IMR-90 (cell line): ENCODE data around the gene CA12.

Experiments used
- BHLHE40 ChIP-seq: fragments of 150-350 bp; IDR thresholded peaks from 2 replicates; pipeline ENCODE4 v1.6.1; 2016; ENCODE audit warnings: mild to moderate bottlenecking, low read depth, low read length
- CEBPB ChIP-seq: IDR thresholded peaks from 2 replicates; pipeline ENCODE4 v1.6.1; 2012; ENCODE audit warnings: low read depth, low read length, improper control_type of control experiment
- CHD1 ChIP-seq: IDR thresholded peaks from 2 replicates; pipeline ENCODE4 v1.6.1; 2012; ENCODE audit warnings: low read depth, low read length, improper control_type of control experiment
- FOS ChIP-seq: fragments of 150-350 bp; IDR thresholded peaks from 2 replicates; pipeline ENCODE4 v1.6.1; 2016; ENCODE audit warnings: low read depth, low read length
- MAFK ChIP-seq: IDR thresholded peaks from 2 replicates; pipeline ENCODE4 v1.6.1; 2012; ENCODE audit warnings: low read depth, low read length, improper control_type of control experiment
- MXI1 ChIP-seq: IDR thresholded peaks from 2 replicates; pipeline ENCODE4 v1.6.1; 2012; ENCODE audit warnings: low read depth, mild to moderate bottlenecking, low read length, moderate library complexity, borderline replicate concordance
- POLR2A ChIP-seq: IDR thresholded peaks from 2 replicates; pipeline ENCODE4 v1.6.1; 2012; ENCODE audit warnings: mild to moderate bottlenecking, low read depth, low read length
- RAD21 ChIP-seq: IDR thresholded peaks from 2 replicates; pipeline ENCODE4 v1.6.1; 2012; ENCODE audit warnings: low read length, improper control_type of control experiment
- RCOR1 ChIP-seq: IDR thresholded peaks from 2 replicates; pipeline ENCODE4 v1.6.1; 2012; ENCODE audit warnings: mild to moderate bottlenecking, low read length, improper control_type of control experiment; ENCODE audit not compliant: insufficient replicate concordance
- RFX5 ChIP-seq: IDR thresholded peaks from 2 replicates; pipeline ENCODE4 v1.8.0; 2012; ENCODE audit warnings: low read depth, mild to moderate bottlenecking, low read length, moderate library complexity
- SMC3 ChIP-seq: fragments of 150-350 bp; IDR thresholded peaks from 2 replicates; pipeline ENCODE4 v1.6.1; 2016; ENCODE audit warnings: low read depth, mild to moderate bottlenecking, antibody characterized with exemption, low read length, moderate library complexity
- TF ChIP-seq, protein P1 (sequence below): conservative IDR thresholded peaks from 2 replicates; pipeline ENCODE4 v1.5.1; 2012; ENCODE audit warnings: mild to moderate bottlenecking, low read depth, low read length, improper control_type of control experiment
- TF ChIP-seq, protein P2 (sequence below): fragments of 150-350 bp; IDR thresholded peaks from 2 replicates; pipeline ENCODE4 v1.6.1; 2016; ENCODE audit warnings: low read depth, mild to moderate bottlenecking, low read length, moderate library complexity, borderline replicate concordance
- TF ChIP-seq, protein P3 (sequence below): fragments of 150-350 bp; IDR thresholded peaks from 2 replicates; pipeline ENCODE4 v1.6.1; 2017; ENCODE audit warnings: mild to moderate bottlenecking, antibody characterized with exemption, low read length, low read depth

DNA sequence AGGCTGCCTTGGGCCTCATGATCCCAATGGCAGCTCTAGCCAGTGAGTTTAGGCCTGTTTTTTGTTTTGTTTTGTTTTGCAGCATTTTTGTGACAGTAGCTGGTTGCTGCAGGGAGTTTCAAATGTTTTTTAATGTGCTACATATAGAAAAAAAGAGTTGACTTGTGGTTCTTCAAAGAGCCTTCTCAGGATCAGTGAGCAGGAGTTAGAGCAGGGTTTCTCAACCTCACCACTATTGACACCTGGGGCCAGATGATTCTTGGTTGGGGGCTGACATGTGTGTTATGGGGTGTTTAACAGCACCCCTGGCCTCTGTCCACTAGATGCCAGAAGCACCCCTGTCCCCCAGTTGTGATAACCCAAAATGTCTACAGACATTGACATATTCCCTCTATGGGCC lies 86.3 kb downstream of the CA12 start:
- TF ChIP-seq, protein P1, sequence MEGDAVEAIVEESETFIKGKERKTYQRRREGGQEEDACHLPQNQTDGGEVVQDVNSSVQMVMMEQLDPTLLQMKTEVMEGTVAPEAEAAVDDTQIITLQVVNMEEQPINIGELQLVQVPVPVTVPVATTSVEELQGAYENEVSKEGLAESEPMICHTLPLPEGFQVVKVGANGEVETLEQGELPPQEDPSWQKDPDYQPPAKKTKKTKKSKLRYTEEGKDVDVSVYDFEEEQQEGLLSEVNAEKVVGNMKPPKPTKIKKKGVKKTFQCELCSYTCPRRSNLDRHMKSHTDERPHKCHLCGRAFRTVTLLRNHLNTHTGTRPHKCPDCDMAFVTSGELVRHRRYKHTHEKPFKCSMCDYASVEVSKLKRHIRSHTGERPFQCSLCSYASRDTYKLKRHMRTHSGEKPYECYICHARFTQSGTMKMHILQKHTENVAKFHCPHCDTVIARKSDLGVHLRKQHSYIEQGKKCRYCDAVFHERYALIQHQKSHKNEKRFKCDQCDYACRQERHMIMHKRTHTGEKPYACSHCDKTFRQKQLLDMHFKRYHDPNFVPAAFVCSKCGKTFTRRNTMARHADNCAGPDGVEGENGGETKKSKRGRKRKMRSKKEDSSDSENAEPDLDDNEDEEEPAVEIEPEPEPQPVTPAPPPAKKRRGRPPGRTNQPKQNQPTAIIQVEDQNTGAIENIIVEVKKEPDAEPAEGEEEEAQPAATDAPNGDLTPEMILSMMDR = no peak
- TF ChIP-seq POLR2A (no peak), FOS (no peak), SMC3 (no peak), CHD1 (no peak), CEBPB (no peak), BHLHE40 (no peak), RCOR1 (no peak), RAD21 (no peak), RFX5 (no peak), MXI1 (no peak), MAFK (no peak)
- TF ChIP-seq, protein P2, sequence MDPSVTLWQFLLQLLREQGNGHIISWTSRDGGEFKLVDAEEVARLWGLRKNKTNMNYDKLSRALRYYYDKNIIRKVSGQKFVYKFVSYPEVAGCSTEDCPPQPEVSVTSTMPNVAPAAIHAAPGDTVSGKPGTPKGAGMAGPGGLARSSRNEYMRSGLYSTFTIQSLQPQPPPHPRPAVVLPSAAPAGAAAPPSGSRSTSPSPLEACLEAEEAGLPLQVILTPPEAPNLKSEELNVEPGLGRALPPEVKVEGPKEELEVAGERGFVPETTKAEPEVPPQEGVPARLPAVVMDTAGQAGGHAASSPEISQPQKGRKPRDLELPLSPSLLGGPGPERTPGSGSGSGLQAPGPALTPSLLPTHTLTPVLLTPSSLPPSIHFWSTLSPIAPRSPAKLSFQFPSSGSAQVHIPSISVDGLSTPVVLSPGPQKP = no peak
- TF ChIP-seq, protein P3, sequence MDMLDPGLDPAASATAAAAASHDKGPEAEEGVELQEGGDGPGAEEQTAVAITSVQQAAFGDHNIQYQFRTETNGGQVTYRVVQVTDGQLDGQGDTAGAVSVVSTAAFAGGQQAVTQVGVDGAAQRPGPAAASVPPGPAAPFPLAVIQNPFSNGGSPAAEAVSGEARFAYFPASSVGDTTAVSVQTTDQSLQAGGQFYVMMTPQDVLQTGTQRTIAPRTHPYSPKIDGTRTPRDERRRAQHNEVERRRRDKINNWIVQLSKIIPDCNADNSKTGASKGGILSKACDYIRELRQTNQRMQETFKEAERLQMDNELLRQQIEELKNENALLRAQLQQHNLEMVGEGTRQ = no peak
